ENCODE results near the gene FAM118B. TPM values are rescaled to one million over a fixed set of nuclear protein-coding genes. Genes with fewer than 3 reads are reported as not detected.

The FAM118B gene
- total and polyA plus RNA-seq, 2 experiments from 2014 or later: 13.7 to 33.9 TPM

GRCh38 chr11:126214441-126214840 lies 2.9 kb downstream of the FAM118B start:
- Histone ChIP-seq H3K4me1 (ENCODE audit: low read depth) (peaks cover 10% of the 10 kb centered on the region), H3K9me3 (ENCODE audit: low read depth) (no peaks in the 10 kb centered on the region), H3K27ac (no peak overlapping the region), H3K36me3 (peaks cover 2% of the 10 kb centered on the region), H3K27me3 (no peaks in the 10 kb centered on the region), H3K4me3 (no peak overlapping the region)
- no peak for TF ChIP-seq CTCF (IDR thresholded peaks at IDR 0.05; ENCODE audit: low read depth, low read length)
- DNase-seq (ENCODE audit: low read depth in 1 of 2, low spot score in 1 of 2): no peak

GRCh38 chr11:126214841-126215240 lies 3.3 kb downstream of the FAM118B start:
- H3K27ac ChIP-seq: no peak overlapping the region
- DNase-seq (ENCODE audit: low read depth in 1 of 2, low spot score in 1 of 2): no peak
- no peak overlapping the region for H3K4me3 ChIP-seq
- no peaks in the 10 kb centered on the region for H3K9me3 ChIP-seq (ENCODE audit: low read depth)
- TF ChIP-seq CTCF (IDR thresholded peaks at IDR 0.05; ENCODE audit: low read depth, low read length): no peak
- peaks cover 10% of the 10 kb centered on the region for H3K4me1 ChIP-seq (ENCODE audit: low read depth)
- no peaks in the 10 kb centered on the region for H3K36me3 ChIP-seq
- no peaks in the 10 kb centered on the region for H3K27me3 ChIP-seq

- H3K4me1 ChIP-seq (ENCODE audit: low read depth): peaks cover 5% of the 10 kb centered on the region
- no peak overlapping the region for H3K27ac ChIP-seq
- H3K9me3 ChIP-seq (ENCODE audit: low read depth): no peaks in the 10 kb centered on the region
- H3K36me3 ChIP-seq: no peaks in the 10 kb centered on the region
- H3K4me3 ChIP-seq: no peak overlapping the region
- no peak for TF ChIP-seq CTCF (IDR thresholded peaks at IDR 0.05; ENCODE audit: low read depth, low read length)
- no peak for DNase-seq (ENCODE audit: low read depth in 1 of 2, low spot score in 1 of 2)
- no peaks in the 10 kb centered on the region for H3K27me3 ChIP-seq
These were observed 5.1 kb downstream of the FAM118B start for GRCh38 chr11:126216526-126217305.

- H3K9me3 ChIP-seq (ENCODE audit: low read depth): no peaks in the 10 kb centered on the region
- H3K27me3 ChIP-seq: no peaks in the 10 kb centered on the region
- H3K36me3 ChIP-seq: no peaks in the 10 kb centered on the region
- H3K4me1 ChIP-seq (ENCODE audit: low read depth): peaks cover 3% of the 10 kb centered on the region
- TF ChIP-seq CTCF (IDR thresholded peaks at IDR 0.05; ENCODE audit: low read depth, low read length): no peak
- H3K4me3 ChIP-seq: no peak overlapping the region
- H3K27ac ChIP-seq: no peak overlapping the region
- no peak for DNase-seq (ENCODE audit: low read depth in 1 of 2, low spot score in 1 of 2)
These were observed 5.9 kb downstream of the FAM118B start for GRCh38 chr11:126217491-126217890.

GRCh38 chr11:126219547-126219946 lies 8.0 kb downstream of the FAM118B start:
- Histone ChIP-seq H3K4me3 (no peak overlapping the region), H3K9me3 (ENCODE audit: low read depth) (no peaks in the 10 kb centered on the region), H3K27me3 (no peaks in the 10 kb centered on the region), H3K4me1 (ENCODE audit: low read depth) (no peaks in the 10 kb centered on the region), H3K36me3 (no peaks in the 10 kb centered on the region), H3K27ac (no peak overlapping the region)
- no peak for DNase-seq (ENCODE audit: low read depth in 1 of 2, low spot score in 1 of 2)
- TF ChIP-seq CTCF (IDR thresholded peaks at IDR 0.05; ENCODE audit: low read depth, low read length): no peak

All from cardiac muscle cell (in vitro differentiated cells and primary cell).